GM15510 (cell line): Measurements from ENCODE around the gene CNOT10.

Experiments
- POLR2A ChIP-seq: IDR thresholded peaks from 3 replicates; pipeline ENCODE4 v1.6.1; 2011; ENCODE audit warnings: borderline replicate concordance; ENCODE audit not compliant: insufficient read length; ENCODE audit errors: extremely low read depth

Gene CNOT10

GRCh38 chr3:32713181-32713580 is 28.2 kb downstream of the CNOT10 start:
- TF ChIP-seq POLR2A: no peak

- TF ChIP-seq POLR2A: no peak
Measured at GRCh38 chr3:32719335-32719734, 34.3 kb downstream of the CNOT10 start.

- TF ChIP-seq POLR2A: no peak
Measured at GRCh38 chr3:32719931-32720330, 34.9 kb downstream of the CNOT10 start.

- TF ChIP-seq POLR2A: no peak
Measured at GRCh38 chr3:32725721-32726120, 40.7 kb downstream of the CNOT10 start.

- TF ChIP-seq POLR2A: no peak
Measured at GRCh38 chr3:32733631-32734229, 48.7 kb downstream of the CNOT10 start.

- no peak for TF ChIP-seq POLR2A
Measured at GRCh38 chr3:32734756-32735155, 49.8 kb downstream of the CNOT10 start.

- no peak for TF ChIP-seq POLR2A
Measured at GRCh38 chr3:32743934-32744333, 58.9 kb downstream of the CNOT10 start.

GRCh38 chr3:32751377-32751776 is 66.4 kb downstream of the CNOT10 start:
- TF ChIP-seq POLR2A: no peak

- TF ChIP-seq POLR2A: no peak
Measured at GRCh38 chr3:32755761-32756160, 70.8 kb downstream of the CNOT10 start.

- TF ChIP-seq POLR2A: no peak
Measured at GRCh38 chr3:32757618-32758374, 72.8 kb downstream of the CNOT10 start.

- TF ChIP-seq POLR2A: no peak
Measured at GRCh38 chr3:32758375-32758753, 73.4 kb downstream of the CNOT10 start.

GRCh38 chr3:32759342-32759741 is 74.4 kb downstream of the CNOT10 start:
- no peak for TF ChIP-seq POLR2A

GRCh38 chr3:32764481-32764880 is 79.5 kb downstream of the CNOT10 start:
- no peak for TF ChIP-seq POLR2A

GRCh38 chr3:32778389-32778788 is 93.4 kb downstream of the CNOT10 start:
- TF ChIP-seq POLR2A: no peak

GRCh38 chr3:32780071-32780734 is 95.2 kb downstream of the CNOT10 start:
- no peak for TF ChIP-seq POLR2A
